Fibroblast of skin of abdomen (primary cell): ENCODE data around the gene EIF4G2.

Source experiments
- DNase-seq: peaks from one replicate; pipeline ENCODE4 v3.0.0-alpha.2; 2013

The EIF4G2 gene

DNA sequence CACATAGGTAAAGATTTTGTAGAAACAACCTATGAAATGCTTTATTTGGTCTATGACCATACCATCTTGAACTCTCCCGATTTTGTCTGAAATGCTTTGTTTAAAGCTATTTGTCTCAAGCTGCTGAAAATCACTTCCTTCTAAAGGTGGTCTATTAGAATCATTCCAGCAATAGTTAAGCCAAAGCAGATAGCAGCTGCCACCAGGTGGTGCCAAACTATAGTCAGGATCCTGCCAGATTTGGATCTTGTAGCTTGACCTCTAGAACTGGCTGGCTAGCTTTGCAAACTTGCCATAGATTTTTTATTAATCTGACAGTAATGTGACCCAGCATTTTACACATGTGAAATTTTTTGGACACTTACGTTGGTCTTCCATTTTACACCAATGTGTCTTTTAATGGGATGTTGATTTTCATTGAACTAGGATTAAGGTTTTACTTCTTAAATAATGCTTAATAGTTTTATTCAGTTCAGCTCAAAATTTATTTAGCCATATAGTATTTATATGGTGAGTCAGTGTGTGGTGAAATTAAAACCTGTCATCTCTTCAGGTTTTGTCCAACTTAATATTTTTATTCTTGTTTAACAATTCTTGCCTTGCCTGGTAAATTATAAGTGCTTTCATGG, 38.0 kb downstream of the EIF4G2 start:
- peak; percentile 41 for DNase-seq

DNA sequence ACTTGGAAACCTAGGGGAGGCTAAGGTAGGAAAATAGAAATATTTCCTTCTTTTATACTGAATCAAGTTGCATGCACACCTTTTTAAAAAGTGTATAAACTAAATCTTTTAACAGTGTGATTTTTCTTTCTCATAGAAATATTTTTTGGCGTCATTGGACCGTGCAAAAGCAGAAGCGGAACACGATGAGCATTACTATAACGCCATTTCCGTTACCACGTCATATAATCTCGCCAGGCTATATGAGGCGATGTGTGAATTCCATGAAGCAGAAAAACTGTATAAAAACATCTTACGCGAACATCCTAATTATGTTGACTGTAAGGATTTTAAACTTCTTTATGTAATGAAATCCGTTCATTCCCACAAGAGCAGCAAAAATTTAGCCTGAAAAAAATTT, 44.3 kb downstream of the EIF4G2 start:
- DNase-seq, result no peak

DNA sequence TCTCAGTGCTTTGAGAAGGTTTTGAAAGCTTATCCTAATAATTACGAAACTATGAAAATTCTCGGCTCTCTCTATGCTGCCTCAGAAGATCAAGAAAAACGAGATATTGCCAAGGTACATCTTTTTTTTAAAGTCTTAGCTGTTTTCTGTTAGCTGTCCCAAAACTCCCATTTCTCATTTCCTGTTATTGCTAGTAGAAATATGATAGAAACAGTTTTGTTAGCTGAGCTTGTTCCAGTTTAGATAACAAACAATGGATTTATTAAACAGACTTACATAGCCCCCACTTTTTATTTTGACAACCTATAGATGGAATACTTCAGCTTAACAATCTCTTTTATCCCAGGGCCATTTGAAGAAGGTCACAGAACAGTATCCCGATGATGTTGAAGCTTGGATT, 45.0 kb downstream of the EIF4G2 start:
- no peak for DNase-seq

DNA sequence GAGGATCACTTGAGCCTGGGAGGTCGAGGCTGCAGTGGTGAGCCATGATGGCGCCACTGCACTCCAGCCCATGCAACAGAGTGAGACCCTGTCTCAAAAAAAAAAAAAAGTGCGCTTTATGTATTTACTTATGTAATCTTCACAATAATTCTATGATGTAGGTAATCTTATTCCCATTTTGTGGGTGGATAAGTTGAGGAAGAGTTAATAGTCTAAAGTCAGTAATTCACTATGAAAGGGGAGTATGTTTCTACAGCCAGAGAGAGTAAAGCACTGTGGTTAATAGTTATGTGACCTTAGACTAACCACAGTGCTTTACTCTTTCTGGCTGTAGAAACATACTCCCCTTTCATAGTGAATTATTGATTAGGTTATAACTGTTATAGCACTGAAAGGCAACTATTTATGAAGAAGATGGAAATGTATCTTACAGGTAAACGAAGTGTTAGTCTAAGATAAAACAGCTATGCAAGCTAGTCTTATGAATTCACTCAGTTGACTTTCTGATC, 45.8 kb downstream of the EIF4G2 start:
- DNase-seq, result no peak

DNA sequence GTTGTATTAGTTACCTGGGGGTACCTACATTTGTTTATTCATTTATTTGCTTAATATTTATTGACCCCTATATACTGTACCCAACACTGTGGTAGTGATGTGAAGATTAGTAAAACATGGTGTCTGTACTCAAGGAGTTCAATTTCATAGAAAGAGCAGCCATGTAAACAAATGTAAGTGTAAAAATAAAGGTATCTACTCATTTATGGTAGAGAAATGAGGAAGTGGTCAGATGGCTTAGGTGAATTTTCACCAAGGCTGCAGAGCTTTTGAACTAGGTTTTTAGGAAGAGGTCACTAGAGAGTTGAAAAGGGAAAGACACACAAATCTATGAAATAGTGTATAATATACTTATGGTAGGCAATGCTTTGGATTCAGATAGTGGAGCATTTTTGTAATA, 46.5 kb downstream of the EIF4G2 start:
- no peak for DNase-seq

DNA sequence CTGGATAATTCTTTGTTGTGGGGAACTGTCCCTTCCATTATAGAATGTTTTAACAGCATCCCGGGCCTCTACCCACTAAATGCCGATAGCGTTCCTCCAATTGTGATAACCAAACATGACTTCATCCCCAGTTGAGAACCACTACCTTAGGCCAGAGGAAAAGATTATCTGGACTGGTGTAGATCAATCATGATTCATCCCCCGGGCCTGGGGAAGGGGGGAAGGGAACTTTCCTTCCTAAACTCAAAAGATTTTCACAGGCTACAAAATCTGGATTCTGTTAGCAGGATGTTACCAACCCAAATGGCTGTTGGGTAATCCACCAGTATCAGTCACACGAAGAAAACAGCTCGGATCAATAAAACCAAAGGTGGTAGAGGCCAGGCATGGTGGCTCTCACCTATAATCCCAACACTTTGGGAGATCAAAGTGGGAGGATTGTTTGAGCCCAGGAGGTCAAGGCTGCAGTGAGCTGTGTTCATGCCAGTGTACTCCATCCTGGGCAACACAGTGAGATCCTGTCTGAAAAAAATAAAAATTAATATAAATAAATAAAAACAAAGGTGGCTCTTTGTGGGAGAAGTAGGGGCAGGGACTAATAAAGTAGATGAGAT, 47.5 kb downstream of the EIF4G2 start:
- DNase-seq, result no peak

DNA sequence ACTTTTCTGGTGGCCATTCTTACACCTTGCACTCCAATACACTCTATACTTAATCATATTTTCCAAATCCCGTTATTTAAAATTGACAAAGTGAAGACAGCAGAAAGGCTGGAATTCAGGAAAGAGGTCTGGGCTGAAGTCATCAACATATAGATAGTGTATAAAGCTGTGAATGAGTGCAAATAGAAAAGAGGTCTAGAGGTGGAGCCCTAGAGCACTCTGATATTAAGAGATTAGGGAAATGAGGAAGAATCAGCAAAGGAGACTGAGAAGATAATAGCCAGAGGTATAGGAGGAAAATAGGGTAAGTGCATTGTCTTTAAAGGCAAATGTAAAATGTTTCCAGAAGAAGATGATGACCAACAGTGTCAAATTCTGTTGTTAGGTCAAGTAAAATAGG, 49.8 kb downstream of the EIF4G2 start:
- DNase-seq, result no peak

DNA sequence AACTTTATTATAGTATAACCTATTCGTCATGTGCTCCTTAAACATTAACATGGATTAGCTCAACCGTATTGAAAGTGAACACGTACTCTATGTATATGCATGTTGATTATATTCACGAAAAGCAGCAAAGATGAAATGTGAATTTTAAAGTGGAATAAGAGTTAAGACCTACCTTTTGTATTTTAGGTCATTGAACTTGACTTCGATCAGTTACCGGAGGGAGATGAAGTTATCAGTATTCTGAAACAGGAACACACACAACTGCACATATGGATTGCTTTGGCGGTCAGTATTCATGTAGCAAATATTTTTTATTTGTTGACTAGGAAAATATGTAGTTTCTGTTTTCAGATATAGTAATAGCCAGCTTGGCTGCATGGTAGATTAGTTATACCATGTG, 56.2 kb downstream of the EIF4G2 start:
- no peak for DNase-seq

DNA sequence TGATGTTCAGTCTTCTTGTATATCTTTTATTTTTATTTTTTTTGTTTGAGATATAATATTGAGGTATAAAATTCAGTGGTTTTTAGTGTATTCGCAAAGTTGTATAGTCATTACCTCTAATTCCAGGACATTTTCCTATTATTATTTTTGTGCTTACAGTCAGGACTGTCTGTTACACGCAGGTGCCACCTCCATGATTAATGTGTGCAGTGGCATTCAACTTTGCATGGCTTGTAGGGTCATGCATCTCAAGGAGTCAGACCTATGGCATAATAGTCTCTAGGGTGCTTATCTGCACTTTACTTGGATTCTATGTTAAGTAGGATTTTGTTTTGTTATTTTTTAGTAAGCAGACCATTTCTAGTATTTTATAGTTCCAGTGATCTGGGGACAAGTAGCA, 56.7 kb downstream of the EIF4G2 start:
- DNase-seq, result no peak

DNA sequence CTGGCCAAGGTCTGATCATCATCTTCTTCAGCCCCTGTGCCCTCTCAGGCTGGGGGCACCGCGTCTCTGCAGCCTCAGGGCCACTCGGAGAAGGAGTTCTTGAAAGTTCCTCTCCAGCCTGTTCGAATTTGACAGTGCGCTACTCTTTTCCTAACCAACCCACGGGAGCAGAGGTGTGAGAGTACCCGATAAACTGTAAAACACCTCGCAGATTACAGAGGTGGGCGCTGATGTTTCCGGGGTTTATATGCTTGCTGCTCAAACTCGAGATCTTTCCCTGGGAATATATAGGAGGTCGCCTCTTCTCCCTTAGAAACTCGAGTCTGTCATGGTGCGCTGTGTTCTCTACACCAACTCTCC, 57.2 kb downstream of the EIF4G2 start:
- DNase-seq, result no peak

DNA sequence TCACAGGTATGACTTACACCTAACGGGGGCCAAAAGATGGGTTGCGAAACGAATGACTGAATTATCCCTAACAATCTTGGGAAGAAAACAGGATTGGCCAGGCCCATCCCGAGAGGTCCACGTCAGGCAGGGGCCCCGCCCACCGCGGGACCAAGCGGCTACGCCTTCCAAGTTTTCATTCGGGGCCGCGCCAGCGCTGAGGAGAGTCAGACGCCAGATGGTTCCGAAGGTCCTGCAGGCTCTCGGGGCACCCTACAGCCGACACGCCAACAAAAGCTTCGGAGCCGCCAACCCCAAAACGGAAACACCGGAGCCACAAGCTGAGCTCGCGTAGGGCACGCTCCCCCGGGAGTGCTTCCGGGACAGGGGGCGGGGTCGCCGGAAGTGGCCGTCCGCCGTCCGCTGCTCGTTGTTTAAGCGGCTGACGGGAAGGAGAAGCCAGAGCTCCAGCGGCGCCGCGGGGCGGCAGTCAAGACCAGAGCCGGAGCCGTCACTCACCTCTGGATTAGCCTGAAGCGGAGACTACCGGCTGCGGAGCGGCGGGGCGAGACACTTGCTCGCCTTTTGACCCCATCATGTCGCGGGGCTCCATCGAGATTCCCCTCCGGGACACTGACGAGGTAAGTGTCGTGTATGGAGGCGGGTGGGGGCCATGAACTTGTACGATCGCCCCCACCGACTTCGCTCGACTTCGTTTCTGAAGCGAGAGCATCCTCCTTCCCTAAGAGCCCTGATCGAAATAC, 57.7 kb downstream of the EIF4G2 start, which contains the start of gene CTR9:
Gene CTR9, plus strand, starts transcription at position 409 of the 743 bp plus-strand sequence. Its CDS starts 167 bp downstream, at position 576.
- peak; percentile 92 for DNase-seq

DNA sequence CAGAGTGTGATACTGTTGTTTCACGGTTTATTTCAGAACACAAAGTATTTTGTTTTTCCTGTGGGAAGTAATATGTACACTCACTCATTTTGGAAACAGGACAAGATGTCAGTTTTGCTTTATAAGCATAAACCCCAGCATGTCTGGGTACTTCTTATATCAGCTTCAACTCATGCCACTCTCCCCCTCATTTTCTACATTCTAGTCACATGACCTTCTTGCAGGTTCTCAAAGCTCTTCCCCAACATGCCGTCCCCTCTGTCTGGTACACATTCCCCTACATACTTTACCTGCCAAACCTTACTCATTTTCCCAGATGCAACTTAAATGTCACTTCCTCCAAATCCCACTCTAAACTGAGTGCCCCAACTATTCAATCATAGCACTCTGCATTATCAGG, 59.2 kb downstream of the EIF4G2 start:
- DNase-seq, result no peak

DNA sequence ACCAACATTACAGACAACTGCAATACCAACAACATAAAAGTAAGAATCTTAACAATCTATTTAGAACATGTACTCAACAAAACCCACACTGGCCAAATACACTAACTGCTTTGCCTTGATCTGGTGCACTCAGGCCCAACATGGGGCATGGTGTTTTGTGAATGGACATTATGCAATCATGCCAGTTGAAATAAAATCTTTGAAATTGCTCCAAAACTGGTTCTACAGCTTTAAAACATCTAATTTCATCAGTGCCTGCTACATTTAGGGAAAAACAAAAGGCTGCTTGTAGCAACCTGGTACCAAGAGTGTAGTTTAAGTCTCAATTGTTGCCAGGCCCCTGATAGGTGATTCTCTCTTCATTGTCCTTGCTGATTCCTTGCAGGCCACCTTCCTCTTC, 61.0 kb downstream of the EIF4G2 start:
- DNase-seq, result no peak
